NCI-H2227 (cell line): ENCODE data around the gene PRM1.
A peak's percentile ranks its signal among the peaks of the same experiment; 100 is the strongest.

ENCODE experiments used
- DNase-seq: peaks from one replicate; lab custom pipeline; 2025; ENCODE audit not compliant: unreplicated experiment; lab: John Stamatoyannopoulos, UW

The PRM1 gene

DNA sequence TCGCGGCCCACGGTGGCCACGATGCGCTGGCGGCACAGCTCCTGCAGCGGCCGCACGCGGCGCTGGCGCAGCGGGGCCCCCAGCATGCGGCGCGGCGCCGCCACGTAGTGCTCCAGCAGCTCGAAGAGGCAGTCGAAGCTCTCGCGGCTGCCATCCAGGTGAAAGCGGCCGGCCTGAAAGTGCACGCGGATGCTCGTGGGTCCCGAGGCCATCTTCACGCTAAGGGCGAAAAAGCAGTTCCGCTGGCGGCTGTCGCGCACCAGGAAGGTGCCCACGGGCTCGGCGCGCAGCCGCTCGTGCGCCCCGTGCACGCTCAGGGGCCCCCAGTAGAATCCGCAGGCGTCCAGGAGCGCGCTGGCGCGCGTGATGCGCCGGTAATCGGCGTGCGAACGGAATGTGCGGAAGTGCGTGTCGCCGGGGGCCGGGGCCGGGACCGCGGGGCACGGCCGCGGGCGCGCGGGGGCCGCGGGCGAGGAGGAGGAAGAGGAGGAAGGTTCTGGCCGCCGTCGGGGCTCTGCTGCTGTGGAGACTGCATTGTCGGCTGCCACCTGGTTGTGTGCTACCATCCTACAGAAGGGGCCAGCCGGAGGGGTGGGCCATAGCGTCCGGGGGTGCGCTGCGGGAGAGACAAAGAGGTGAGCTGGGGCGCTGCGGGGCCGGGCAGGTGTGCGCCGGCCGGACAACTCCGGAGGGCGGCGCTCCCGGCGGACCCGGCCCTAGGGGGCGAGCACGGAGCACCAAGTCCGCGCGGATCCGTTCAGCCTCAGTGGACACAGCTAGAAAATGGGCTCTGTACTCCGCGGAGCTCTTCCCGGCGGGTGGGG lies 26.0 kb downstream of the PRM1 start:
- peak; percentile 60 for DNase-seq

DNA sequence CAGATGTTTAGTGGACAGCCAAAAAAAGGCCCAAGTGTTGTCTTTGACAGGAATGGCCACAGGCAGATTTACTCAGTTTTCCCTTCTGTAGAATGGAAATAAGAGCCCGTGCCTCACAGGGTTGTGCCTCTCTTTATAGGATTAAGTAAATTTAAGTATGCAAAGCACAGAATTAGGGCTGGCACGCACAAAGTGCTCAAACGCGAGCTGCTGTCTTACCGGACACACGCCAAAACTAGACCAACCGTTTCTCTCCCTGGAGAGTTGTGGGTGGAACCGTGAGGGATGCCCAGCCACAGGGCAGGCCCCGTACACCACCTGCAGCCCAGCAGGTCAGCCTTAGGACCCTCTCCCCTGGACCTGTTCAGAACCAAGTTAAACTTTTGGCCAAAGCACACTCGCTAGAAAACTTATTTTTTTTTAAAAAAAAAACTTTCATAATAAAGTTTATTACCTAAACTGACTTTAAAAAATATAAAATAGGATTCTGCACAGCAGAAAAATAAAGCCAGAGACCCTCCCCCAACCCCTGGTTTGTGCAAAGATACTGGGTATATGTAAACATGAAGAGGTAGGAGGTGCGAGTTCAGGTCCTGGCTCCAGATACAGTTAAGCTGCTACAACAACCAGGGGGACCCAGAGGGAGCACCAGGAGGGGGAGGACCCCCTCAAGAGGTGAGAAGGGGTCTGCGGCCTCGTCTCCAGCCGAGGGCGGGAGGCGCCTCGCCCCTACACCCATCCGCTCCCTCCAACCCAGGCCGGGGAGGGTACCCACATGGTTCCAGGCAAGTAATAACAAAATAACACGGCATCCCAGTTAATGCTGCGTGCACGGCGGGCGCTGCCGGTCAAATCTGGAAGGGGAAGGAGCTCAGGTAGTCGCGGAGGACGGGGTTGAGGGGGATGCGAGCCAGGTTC lies 26.9 kb downstream of the PRM1 start:
- no peak for DNase-seq

DNA sequence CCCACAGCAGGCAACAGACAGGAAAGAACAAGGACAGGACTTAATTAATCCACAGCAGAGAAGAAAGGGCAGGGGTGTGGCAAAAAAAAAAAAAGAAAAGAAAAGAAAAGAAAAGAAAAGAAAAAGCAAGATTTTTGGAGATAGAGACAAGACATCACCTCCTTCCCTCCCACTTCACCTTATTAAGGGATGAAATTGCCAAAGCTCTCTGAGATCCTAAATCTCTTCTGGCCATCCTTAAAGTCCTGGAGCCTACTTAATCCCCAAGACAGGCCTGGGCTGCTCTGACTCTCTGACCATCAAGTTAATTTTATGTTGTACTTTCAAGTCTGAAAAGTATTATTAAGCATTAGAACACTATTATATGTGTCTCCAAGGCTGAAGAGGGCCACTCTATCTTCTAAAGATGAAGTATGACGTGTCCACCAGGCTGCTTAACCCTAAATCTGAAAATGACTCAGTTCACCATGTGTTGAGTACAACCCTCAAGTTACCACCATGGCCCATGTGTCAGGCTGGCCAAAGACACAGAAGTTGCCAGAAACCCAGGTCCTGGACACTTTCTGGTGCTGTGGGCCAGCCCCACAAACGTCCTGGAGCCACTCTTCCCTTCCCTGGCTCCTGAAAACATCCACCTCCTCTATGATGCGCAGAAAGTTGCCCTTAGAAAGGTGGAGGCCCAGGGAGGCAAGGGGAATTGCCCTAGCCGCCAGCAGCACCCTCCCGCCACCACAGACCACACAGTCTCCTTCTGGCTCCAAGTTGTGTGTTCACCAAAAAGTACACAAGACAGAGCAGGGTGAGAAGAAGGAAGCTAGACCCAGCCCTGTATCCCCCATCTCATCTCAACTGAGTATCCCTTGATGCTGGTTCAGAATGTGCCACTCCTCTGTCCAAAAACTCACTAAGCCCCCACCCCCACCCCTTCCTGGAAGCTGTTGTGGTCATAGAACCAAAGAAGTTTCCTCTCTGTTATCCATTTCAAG lies 27.8 kb downstream of the PRM1 start:
- DNase-seq, result no peak

GRCh38 chr16:11252482-11252931 lies 28.6 kb downstream of the PRM1 start:
- no peak for DNase-seq

DNA sequence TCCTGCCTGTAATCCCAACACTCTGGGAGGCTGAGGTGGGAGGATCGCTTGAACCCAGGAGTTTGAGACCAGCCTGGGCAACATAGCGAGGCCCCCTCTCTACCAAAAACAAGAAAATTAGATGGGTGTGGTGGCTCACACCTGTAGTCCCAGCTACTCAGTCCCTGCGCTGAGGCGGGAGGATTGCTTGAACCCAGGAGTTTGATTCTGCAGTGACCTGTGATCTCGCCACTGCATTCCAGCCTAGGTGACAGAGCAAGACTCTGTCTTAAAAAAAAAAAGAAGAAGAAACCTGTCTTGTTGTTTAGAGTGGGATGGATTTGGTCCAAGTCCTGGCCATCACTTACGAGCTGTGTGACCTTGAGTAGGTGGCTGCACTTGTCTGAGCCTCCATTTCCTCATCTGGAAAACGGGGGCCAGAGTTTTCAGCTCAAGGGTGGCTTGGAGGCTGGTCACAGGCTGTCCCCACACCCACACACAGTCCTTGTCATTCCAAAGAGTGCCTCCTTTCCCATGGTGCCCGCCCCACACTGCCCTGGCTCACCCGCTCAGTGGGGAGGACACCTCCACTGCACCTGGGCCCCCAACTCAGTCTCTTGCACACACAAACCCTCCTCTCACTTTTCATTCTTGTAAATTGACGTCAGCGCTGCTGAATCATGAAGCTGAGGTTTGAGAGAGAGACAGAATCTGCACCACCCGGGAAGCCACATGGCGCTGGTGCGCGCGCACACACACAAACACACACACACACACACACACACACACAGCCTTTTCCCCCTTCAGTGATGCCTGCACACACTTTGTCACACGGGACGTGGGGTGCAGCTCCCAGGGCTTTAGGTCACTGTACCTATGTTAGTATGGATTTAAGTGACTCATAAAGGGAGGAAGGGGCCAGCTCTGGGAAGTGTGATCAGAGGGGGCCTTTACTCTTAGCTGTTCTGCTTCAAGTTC lies 29.3 kb downstream of the PRM1 start:
- DNase-seq, result peak; percentile 27

GRCh38 chr16:11250786-11251524 lies 30.2 kb downstream of the PRM1 start:
- DNase-seq, result no peak

DNA sequence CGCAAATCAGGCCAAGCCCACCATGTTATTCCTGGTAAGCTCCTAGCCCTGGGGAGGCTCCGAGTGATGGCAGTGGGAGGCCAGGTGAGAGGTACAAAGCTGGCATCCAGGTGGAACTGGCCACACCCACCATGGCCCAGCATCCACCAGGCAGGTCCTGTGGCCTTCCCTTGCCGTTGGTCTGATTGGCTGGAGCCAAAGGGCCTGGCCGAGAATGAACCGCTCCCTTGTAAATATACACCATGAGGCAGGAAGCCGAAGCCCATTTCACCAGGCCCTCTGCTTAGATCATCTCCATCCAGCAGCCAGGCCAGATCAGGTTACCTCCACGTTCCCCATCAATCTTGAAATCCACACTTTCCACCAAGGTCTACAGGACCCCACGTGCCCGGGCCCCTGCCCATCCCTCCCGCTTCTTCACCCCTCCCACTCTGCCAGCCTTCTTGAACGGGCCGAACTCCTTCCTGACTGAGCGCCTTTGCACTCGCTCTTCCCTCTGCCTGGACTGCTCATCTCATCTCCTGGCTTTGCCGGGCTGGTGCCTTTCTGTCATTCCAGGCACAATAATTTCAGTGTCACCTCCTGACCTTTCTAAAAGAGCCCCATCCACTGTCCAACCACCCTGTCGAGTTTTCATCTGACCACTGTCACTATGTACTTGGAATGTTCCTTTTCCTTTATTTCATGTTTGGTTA lies 30.9 kb downstream of the PRM1 start:
- no peak for DNase-seq

GRCh38 chr16:11249233-11250061 lies 31.7 kb downstream of the PRM1 start:
- no peak for DNase-seq

- DNase-seq, result no peak
These were observed 33.0 kb downstream of the PRM1 start for GRCh38 chr16:11248133-11248532.

DNA sequence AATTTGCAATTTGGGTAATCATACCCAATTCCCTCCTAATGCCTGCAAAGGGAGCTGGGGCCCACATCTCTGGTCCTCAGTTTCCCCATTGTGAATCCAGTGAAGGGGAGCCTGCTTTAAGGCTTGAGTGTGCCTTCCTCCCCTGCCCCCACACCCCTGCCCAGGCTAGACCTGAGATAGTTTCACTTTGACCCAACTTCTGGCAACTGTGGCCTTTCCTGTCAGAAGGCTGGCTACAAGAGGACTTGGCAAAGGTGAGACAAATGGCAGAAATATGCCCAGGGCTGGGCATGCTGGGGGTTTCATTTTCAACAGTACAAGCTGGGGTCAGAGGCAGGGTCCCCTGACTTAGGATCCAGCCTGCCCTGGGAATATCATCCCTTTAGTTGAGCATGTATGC lies 35.1 kb downstream of the PRM1 start:
- no peak for DNase-seq

- DNase-seq, result no peak
These were observed 35.9 kb downstream of the PRM1 start for GRCh38 chr16:11245222-11245737.

DNA sequence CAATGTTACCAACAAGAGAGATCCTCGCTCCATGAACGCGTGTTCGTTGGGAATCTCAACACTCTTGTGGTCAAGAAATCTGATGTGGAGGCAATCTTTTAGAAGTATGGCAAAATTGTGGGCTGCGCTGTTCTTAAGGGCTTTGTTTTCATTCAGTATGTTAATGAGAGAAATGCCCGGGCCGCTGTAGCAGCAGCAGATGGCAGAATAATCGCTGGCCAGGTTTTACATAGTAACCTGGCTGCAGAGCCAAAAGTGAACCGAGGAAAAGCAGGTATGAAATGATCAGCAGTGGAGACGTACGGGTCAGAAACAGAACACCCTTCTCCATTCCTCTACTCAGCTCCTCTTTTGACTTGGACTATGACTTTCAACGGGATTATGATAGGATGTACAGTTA lies 38.5 kb downstream of the PRM1 start:
- DNase-seq, result no peak

GRCh38 chr16:11241480-11242204 lies 39.5 kb downstream of the PRM1 start:
- DNase-seq, result no peak

DNA sequence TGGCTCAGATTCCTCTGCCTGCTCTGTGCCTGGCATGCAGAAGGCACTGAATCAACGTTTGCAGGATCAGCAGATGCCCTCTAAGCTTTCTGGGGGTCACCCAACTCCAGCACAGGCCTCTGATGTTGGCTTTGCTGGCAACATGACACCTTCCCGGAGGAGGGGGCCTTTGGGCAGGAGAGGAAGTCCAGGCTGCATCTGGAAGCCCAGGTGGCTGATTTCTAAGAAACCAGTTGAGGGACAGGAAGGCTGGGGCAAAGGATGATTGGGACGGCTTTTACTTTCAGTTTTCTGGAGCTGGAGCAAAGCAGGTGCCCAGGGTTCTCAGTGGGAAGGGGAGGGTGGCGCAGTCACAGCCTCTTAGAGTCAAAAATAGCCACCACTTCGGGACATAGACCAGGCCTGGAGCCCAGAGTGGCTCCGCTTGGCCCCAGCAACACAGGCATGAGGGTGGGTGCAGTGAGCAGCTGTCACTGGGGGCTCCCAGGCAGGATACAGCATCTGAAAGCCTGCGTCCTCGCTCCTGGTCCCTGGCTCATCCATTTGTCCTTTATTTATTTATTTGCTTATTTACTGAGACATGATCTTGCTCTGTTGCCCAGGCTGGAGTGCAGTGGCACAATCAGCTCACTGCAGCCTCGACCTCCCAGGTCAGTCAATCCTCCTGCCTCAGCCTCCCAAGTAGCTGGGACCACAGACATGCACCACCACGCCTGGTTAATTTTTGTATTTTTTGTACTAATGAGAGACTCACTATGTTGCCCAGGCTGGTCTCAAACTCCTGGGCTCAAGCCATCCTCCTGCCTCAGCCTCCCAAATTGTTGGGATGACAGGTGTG lies 40.3 kb downstream of the PRM1 start:
- DNase-seq, result no peak
